IMR-90 (cell line): ENCODE data around the gene ALB.

Experiments
- BHLHE40 ChIP-seq: fragments of 150-350 bp; IDR thresholded peaks from 2 replicates; pipeline ENCODE4 v1.6.1; 2016; ENCODE audit warnings: mild to moderate bottlenecking, low read depth, low read length
- CEBPB ChIP-seq: IDR thresholded peaks from 2 replicates; pipeline ENCODE4 v1.6.1; 2012; ENCODE audit warnings: low read depth, low read length, improper control_type of control experiment
- CHD1 ChIP-seq: IDR thresholded peaks from 2 replicates; pipeline ENCODE4 v1.6.1; 2012; ENCODE audit warnings: low read depth, low read length, improper control_type of control experiment
- FOS ChIP-seq: fragments of 150-350 bp; IDR thresholded peaks from 2 replicates; pipeline ENCODE4 v1.6.1; 2016; ENCODE audit warnings: low read depth, low read length
- POLR2A ChIP-seq: IDR thresholded peaks from 2 replicates; pipeline ENCODE4 v1.6.1; 2012; ENCODE audit warnings: mild to moderate bottlenecking, low read depth, low read length
- RAD21 ChIP-seq: IDR thresholded peaks from 2 replicates; pipeline ENCODE4 v1.6.1; 2012; ENCODE audit warnings: low read length, improper control_type of control experiment
- RFX5 ChIP-seq: IDR thresholded peaks from 2 replicates; pipeline ENCODE4 v1.8.0; 2012; ENCODE audit warnings: low read depth, mild to moderate bottlenecking, low read length, moderate library complexity
- SMC3 ChIP-seq: fragments of 150-350 bp; IDR thresholded peaks from 2 replicates; pipeline ENCODE4 v1.6.1; 2016; ENCODE audit warnings: low read depth, mild to moderate bottlenecking, antibody characterized with exemption, low read length, moderate library complexity
- TF ChIP-seq, protein P1 (sequence below): conservative IDR thresholded peaks from 2 replicates; pipeline ENCODE4 v1.5.1; 2012; ENCODE audit warnings: mild to moderate bottlenecking, low read depth, low read length, improper control_type of control experiment
- TF ChIP-seq, protein P2 (sequence below): fragments of 150-350 bp; IDR thresholded peaks from 2 replicates; pipeline ENCODE4 v1.6.1; 2017; ENCODE audit warnings: mild to moderate bottlenecking, antibody characterized with exemption, low read length, low read depth

DNA sequence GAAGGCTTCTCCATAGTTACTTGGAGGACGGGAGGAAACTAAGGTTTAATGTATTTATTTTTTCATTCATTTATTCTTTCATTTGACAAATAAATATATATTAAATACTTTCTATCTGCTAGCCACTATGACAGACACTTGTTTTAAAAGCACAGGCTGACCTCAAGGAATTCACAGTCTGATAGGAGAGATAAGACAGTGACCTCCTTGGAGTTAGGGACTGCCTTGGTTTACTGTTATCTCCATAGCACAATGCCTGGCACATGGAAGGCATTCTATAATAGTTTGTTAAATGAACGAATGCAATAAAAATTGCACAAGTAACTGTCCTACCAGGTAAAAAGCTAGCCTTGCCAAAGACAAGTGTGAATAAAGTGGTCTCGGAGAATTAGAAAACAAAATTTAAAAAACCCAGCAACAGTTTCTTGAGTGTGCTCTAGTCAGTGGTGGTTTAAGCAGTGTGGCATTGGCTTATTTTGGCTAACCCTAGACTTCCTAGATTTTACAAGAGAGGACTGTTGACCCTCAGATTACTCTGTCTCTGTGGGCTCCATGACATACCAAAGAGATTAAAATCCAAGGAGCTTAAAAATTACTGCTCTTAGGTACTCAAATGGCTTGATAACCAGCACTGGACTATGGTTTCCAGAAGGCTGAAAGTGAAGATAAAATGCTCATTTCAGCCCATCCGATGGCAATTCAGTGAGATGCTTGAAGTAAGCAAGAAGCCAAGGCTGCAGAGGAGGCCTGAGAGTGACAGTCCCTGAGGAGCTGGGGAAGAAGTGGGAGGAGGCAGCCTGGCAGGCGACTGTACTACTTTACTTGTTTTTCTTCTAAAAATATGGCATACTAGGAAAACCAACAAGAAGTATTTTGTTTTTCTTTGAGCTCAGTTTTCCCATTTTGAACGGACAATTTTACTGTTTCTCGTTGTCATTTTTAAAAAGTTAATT is 41.6 kb downstream of the ALB start:
- TF ChIP-seq, protein P1, sequence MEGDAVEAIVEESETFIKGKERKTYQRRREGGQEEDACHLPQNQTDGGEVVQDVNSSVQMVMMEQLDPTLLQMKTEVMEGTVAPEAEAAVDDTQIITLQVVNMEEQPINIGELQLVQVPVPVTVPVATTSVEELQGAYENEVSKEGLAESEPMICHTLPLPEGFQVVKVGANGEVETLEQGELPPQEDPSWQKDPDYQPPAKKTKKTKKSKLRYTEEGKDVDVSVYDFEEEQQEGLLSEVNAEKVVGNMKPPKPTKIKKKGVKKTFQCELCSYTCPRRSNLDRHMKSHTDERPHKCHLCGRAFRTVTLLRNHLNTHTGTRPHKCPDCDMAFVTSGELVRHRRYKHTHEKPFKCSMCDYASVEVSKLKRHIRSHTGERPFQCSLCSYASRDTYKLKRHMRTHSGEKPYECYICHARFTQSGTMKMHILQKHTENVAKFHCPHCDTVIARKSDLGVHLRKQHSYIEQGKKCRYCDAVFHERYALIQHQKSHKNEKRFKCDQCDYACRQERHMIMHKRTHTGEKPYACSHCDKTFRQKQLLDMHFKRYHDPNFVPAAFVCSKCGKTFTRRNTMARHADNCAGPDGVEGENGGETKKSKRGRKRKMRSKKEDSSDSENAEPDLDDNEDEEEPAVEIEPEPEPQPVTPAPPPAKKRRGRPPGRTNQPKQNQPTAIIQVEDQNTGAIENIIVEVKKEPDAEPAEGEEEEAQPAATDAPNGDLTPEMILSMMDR: no peak
- no peak for TF ChIP-seq POLR2A
- TF ChIP-seq RAD21: no peak
- TF ChIP-seq, protein P2, sequence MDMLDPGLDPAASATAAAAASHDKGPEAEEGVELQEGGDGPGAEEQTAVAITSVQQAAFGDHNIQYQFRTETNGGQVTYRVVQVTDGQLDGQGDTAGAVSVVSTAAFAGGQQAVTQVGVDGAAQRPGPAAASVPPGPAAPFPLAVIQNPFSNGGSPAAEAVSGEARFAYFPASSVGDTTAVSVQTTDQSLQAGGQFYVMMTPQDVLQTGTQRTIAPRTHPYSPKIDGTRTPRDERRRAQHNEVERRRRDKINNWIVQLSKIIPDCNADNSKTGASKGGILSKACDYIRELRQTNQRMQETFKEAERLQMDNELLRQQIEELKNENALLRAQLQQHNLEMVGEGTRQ: no peak
- no peak for TF ChIP-seq SMC3
- no peak for TF ChIP-seq BHLHE40
- TF ChIP-seq CEBPB: no peak
- no peak for TF ChIP-seq CHD1
- TF ChIP-seq FOS: no peak
- TF ChIP-seq RFX5: no peak
